Neural cell (in vitro differentiated cells): ENCODE data around the gene TBC1D2. TPM values are rescaled to one million over a fixed set of nuclear protein-coding genes. Genes with fewer than 3 reads are reported as not detected.

Source experiments
- H2AFZ ChIP-seq: fragments of 200-600, 300-800 bp; sonication (generic), shearing (Covaris generic); 2 replicates; pipeline ENCODE4 v1.6.0; 2014; ENCODE audit warnings: low read depth, mild to moderate bottlenecking, antibody characterized with exemption, low read length, moderate library complexity
- H3F3A ChIP-seq: fragments of 200-600 bp; shearing (Covaris generic); 2 replicates; pipeline ENCODE4 v1.6.1; 2016; ENCODE audit warnings: mild to moderate bottlenecking, moderate library complexity, mixed read lengths, antibody characterized with exemption, low read length; ENCODE audit not compliant: insufficient read depth, poor library complexity, severe bottlenecking
- H3K27ac ChIP-seq: fragments of 200-600, 300-800 bp; sonication (generic), shearing (Covaris generic); 2 replicates; pipeline ENCODE4 v1.5.1; 2014; ENCODE audit warnings: mild to moderate bottlenecking, low read length, moderate library complexity
- H3K27me3 ChIP-seq: fragments of 300-800, 200-600 bp; sonication (generic), shearing (Covaris generic); 2 replicates; pipeline ENCODE4 v1.6.0; 2014; ENCODE audit warnings: mild to moderate bottlenecking, low read depth, low read length, moderate library complexity; ENCODE audit not compliant: insufficient read depth
- H3K36me3 ChIP-seq: fragments of 300-800, 200-600 bp; sonication (generic), shearing (Covaris generic); 2 replicates; pipeline ENCODE4 v1.5.1; 2014; ENCODE audit warnings: mild to moderate bottlenecking, antibody characterized with exemption, low read length, moderate library complexity; ENCODE audit not compliant: insufficient read depth
- H3K4me2 ChIP-seq: fragments of 300-800, 200-600 bp; sonication (generic), shearing (Covaris generic); 2 replicates; pipeline ENCODE4 v1.6.0; 2014; ENCODE audit warnings: mild to moderate bottlenecking, low read length
- H3K4me3 ChIP-seq: fragments of 300-800, 200-600 bp; sonication (generic), shearing (Covaris generic); 2 replicates; pipeline ENCODE4 v1.5.1; 2014; ENCODE audit warnings: mild to moderate bottlenecking, low read length, moderate library complexity
- H3K79me2 ChIP-seq: fragments of 200-600 bp; shearing (Covaris generic); replicated peaks from 2 replicates; pipeline ENCODE4 v1.6.0; 2014; ENCODE audit warnings: mild to moderate bottlenecking, low read length, moderate library complexity; ENCODE audit not compliant: insufficient read depth
- H3K9ac ChIP-seq: fragments of 300-800, 200-600 bp; sonication (generic), shearing (Covaris generic); 2 replicates; pipeline ENCODE4 v1.6.1; 2016; ENCODE audit warnings: mild to moderate bottlenecking, low read length, mixed read lengths
- H3K9me2 ChIP-seq: fragments of 200-600 bp; shearing (Covaris generic); 2 replicates; pipeline ENCODE4 v1.6.1; 2016; ENCODE audit warnings: mild to moderate bottlenecking, low read length, mixed read lengths; ENCODE audit not compliant: insufficient read depth
- H3K9me3 ChIP-seq: fragments of 200-600, 300-800 bp; sonication (generic), shearing (Covaris generic); 2 replicates; pipeline ENCODE4 v1.6.1; 2016; ENCODE audit warnings: mild to moderate bottlenecking, mixed run types, low read length, moderate library complexity, mixed read lengths
- H4K20me1 ChIP-seq: fragments of 200-600 bp; shearing (Covaris generic); 2 replicates; pipeline ENCODE4 v1.6.1; 2016; ENCODE audit warnings: mild to moderate bottlenecking, mixed run types; ENCODE audit not compliant: insufficient read depth
- EP300 ChIP-seq: fragments of 450-650 bp; conservative IDR thresholded peaks from 2 replicates; pipeline ENCODE4 v1.6.1; 2014; ENCODE audit warnings: antibody characterized with exemption, mild to moderate bottlenecking, moderate library complexity; ENCODE audit not compliant: poor library complexity, severe bottlenecking
- EZH2 ChIP-seq: fragments of 200-600, 300-800 bp; shearing (Covaris generic), sonication (generic); IDR thresholded peaks from 2 replicates; pipeline ENCODE4 v1.6.1; 2014; ENCODE audit warnings: antibody characterized with exemption, low read length, borderline replicate concordance, mild to moderate bottlenecking; ENCODE audit not compliant: insufficient read depth, poor library complexity, severe bottlenecking
- MXI1 ChIP-seq: fragments of 450-650 bp; conservative IDR thresholded peaks from 2 replicates; pipeline ENCODE4 v1.6.1; 2014; ENCODE audit warnings: antibody characterized with exemption, mild to moderate bottlenecking; ENCODE audit not compliant: poor library complexity, severe bottlenecking
- POLR2AphosphoS5 ChIP-seq: IDR thresholded peaks from 2 replicates; pipeline ENCODE4 v1.6.1; 2012
- RAD21 ChIP-seq: fragments of 450-650 bp; conservative IDR thresholded peaks from 2 replicates; pipeline ENCODE4 v1.6.1; 2014; ENCODE audit warnings: antibody characterized with exemption, mild to moderate bottlenecking, moderate library complexity
- REST ChIP-seq: IDR thresholded peaks from 2 replicates; pipeline ENCODE4 v1.6.1; 2012; ENCODE audit warnings: borderline replicate concordance
- SMC3 ChIP-seq: fragments of 450-650 bp; conservative IDR thresholded peaks from 2 replicates; pipeline ENCODE4 v1.6.1; 2014; ENCODE audit warnings: antibody characterized with exemption, mild to moderate bottlenecking, moderate library complexity; ENCODE audit not compliant: poor library complexity
- TAF1 ChIP-seq: IDR thresholded peaks from 2 replicates; pipeline ENCODE4 v1.6.1; 2012; ENCODE audit warnings: low read depth
- polyA plus RNA-seq: library from polyadenylated mRNA; depleted of rRNA; stranded (reverse); fragments of >200 nt; gene quantifications from 2 replicates; pipeline ENCODE4 v1.2.3, GENCODE V29; 2014
- TF ChIP-seq, protein P1 (sequence below): fragments of 450-650 bp; IDR thresholded peaks from 2 replicates; pipeline ENCODE4 v1.5.1; 2014; ENCODE audit warnings: antibody characterized with exemption, mild to moderate bottlenecking, moderate library complexity; ENCODE audit not compliant: poor library complexity, severe bottlenecking

Gene TBC1D2
- polyA plus RNA-seq, 1 donor from 2014 or later: 4.1 TPM

- Histone ChIP-seq H3K4me2 (no peak overlapping the region), H3K9ac (no peak overlapping the region), H3K36me3 (no peaks in the 10 kb centered on the region), H3K27me3 (no peaks in the 10 kb centered on the region), H3K4me3 (no peak overlapping the region), H2AFZ (no peak overlapping the region), H4K20me1 (no peaks in the 10 kb centered on the region), H3K9me3 (no peaks in the 10 kb centered on the region), H3K27ac (no peak overlapping the region), H3K9me2 (no peaks in the 10 kb centered on the region), H3F3A (no peaks in the 10 kb centered on the region), H3K79me2 (no peaks in the 10 kb centered on the region)
- TF ChIP-seq EZH2 (no peak), RAD21 (no peak), MXI1 (no peak), EP300 (no peak), TAF1 (no peak), REST (no peak), SMC3 (no peak), POLR2AphosphoS5 (no peak)
- TF ChIP-seq, protein P1, sequence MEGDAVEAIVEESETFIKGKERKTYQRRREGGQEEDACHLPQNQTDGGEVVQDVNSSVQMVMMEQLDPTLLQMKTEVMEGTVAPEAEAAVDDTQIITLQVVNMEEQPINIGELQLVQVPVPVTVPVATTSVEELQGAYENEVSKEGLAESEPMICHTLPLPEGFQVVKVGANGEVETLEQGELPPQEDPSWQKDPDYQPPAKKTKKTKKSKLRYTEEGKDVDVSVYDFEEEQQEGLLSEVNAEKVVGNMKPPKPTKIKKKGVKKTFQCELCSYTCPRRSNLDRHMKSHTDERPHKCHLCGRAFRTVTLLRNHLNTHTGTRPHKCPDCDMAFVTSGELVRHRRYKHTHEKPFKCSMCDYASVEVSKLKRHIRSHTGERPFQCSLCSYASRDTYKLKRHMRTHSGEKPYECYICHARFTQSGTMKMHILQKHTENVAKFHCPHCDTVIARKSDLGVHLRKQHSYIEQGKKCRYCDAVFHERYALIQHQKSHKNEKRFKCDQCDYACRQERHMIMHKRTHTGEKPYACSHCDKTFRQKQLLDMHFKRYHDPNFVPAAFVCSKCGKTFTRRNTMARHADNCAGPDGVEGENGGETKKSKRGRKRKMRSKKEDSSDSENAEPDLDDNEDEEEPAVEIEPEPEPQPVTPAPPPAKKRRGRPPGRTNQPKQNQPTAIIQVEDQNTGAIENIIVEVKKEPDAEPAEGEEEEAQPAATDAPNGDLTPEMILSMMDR: no peak
Measured at GRCh38 chr9:98214811-98215210, 40.6 kb downstream of the TBC1D2 start.

DNA sequence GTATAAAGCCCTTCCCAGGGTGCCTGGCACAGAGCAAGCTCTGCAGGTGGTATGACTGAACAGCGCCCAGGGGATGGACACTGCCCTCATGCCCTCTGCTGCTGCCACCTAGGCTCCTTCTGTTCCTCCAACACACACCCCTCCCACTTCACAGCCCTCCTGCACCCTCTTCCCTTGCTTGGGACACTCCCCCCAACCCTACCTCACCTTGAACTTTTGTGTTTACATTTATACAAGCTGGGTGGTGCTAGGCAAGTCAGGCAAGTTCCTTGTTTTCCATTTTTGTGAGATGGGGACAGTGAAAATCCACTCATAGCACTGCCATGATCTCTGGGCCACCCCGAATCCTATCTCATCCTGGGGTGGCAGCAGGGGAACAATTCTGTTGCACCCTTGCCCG lies 44.2 kb downstream of the TBC1D2 start:
- H3K9me3 ChIP-seq: no peaks in the 10 kb centered on the region
- H3K27me3 ChIP-seq: no peaks in the 10 kb centered on the region
- no peak overlapping the region for H3K4me3 ChIP-seq
- H3K9ac ChIP-seq: no peak overlapping the region
- H3K79me2 ChIP-seq: no peaks in the 10 kb centered on the region
- no peak overlapping the region for H3K27ac ChIP-seq
- no peaks in the 10 kb centered on the region for H4K20me1 ChIP-seq
- TF ChIP-seq EZH2 (no peak), RAD21 (no peak), EP300 (no peak), POLR2AphosphoS5 (no peak), MXI1 (no peak), SMC3 (no peak), TAF1 (no peak), REST (no peak)
- TF ChIP-seq, protein P1: no peak
- no peak overlapping the region for H3K4me2 ChIP-seq
- H3K9me2 ChIP-seq: no peaks in the 10 kb centered on the region
- H3F3A ChIP-seq: no peaks in the 10 kb centered on the region
- H3K36me3 ChIP-seq: no peaks in the 10 kb centered on the region
- no peak overlapping the region for H2AFZ ChIP-seq
